HepG2 (cell line): ENCODE measurements around the gene BOD1L1. TPM values are rescaled to one million over a fixed set of nuclear protein-coding genes. Genes with fewer than 3 reads are reported as not detected.

Experiments
- ATAC-seq: fragments of 200-7000 bp; cut with Tn5 transposase; 3 replicates; pipeline ENCODE4 v1.9.1; 2020; ENCODE audit warnings: mild to moderate bottlenecking, moderate library complexity
- BruUV-seq: library from RNA; stranded (reverse); fragments of 400-500 nt; replicated peaks from 2 replicates; lab custom pipeline; 2021; lab: Mats Ljungman, UMichigan
- CTCF ChIA-PET: fragments of 300-600 bp; formaldehyde crosslinking; extraction: SDS; loops from one replicate; lab custom pipeline; 2021; ENCODE audit warnings: low total read pairs, inconsistent platforms, low intra/inter-chr PET ratio; lab: Yijun Ruan, JAX
- POLR2A ChIA-PET: fragments of 350-600 bp; sonication (Branson Sonifier 250); formaldehyde crosslinking; loops from one replicate; lab custom pipeline; 2020; ENCODE audit warnings: antibody characterized with exemption, inconsistent platforms; lab: Yijun Ruan, JAX
- DNase-seq: peaks from one replicate; pipeline ENCODE4 v3.0.0-alpha.2; 2015; ENCODE audit warnings: low spot score
- FAIRE-seq: peaks from 3 replicates; lab custom pipeline; 2011; peaks lifted over from hg19 to GRCh38; lab: Jason Lieb, UNC
- H2AFZ ChIP-seq: one replicate; pipeline ENCODE4 v1.6.1; 2011; ENCODE audit warnings: low read length, inconsistent platforms
- H3K27ac ChIP-seq: fragments of 300-600 bp; 3 replicates; pipeline ENCODE4 v1.8.0; 2011; ENCODE audit warnings: mixed run types, mild to moderate bottlenecking, mixed read lengths, low read length, inconsistent platforms; ENCODE audit not compliant: insufficient read depth; ENCODE audit errors: extremely low read length
- H3K27me3 ChIP-seq, 2 experiments: fragments of 200-600 bp in 1 of 2; 2 replicates in 1 of 2; 3 replicates in 1 of 2; pipeline versions ENCODE4 v1.6.0 to v1.8.0; 2011; ENCODE audit warnings: low read length in 2 of 2, mild to moderate bottlenecking in 2 of 2, moderate library complexity in 2 of 2, inconsistent platforms in 1 of 2; ENCODE audit not compliant: insufficient read depth in 2 of 2, control insufficient read depth in 1 of 2
- H3K36me3 ChIP-seq, 2 experiments: fragments of 200-600 bp in 1 of 2; replicated peaks in 1 of 2; 2 replicates in 1 of 2; 3 replicates in 1 of 2; pipeline versions ENCODE4 v1.5.1 to v1.8.0; 2011; ENCODE audit warnings: low read length in 2 of 2, inconsistent platforms in 1 of 2; ENCODE audit not compliant: insufficient read depth in 2 of 2, control insufficient read depth in 1 of 2
- H3K4me1 ChIP-seq: 2 replicates; pipeline ENCODE4 v1.5.1; 2012; ENCODE audit warnings: low read length, inconsistent platforms; ENCODE audit not compliant: insufficient read depth
- H3K4me2 ChIP-seq: 2 replicates; pipeline ENCODE4 v1.6.0; 2011; ENCODE audit warnings: low read depth, low read length, inconsistent platforms
- H3K4me3 ChIP-seq, 3 experiments: fragments of 200-600 bp in 1 of 3; sonication (generic), shearing (Covaris generic) in 1 of 3; replicated peaks in 1 of 3; 2 replicates each; pipeline ENCODE4 v1.5.1; 2011 to 2016; ENCODE audit warnings: low read length in 3 of 3, inconsistent platforms in 2 of 3, low read depth in 2 of 3, mild to moderate bottlenecking in 2 of 3, control low read depth in 1 of 3, mixed read lengths in 1 of 3; ENCODE audit not compliant: insufficient read depth in 1 of 3
- H3K79me2 ChIP-seq: one replicate; pipeline ENCODE4 v1.6.1; 2011; ENCODE audit warnings: low read length, inconsistent platforms; ENCODE audit not compliant: insufficient read depth
- H3K9ac ChIP-seq: 2 replicates; pipeline ENCODE4 v1.6.0; 2011; ENCODE audit warnings: mild to moderate bottlenecking, low read depth, low read length, inconsistent platforms; ENCODE audit not compliant: insufficient read depth
- H3K9me3 ChIP-seq: 2 replicates; pipeline ENCODE4 v1.5.1; 2012; ENCODE audit warnings: mild to moderate bottlenecking, low read length
- H4K20me1 ChIP-seq: 2 replicates; pipeline ENCODE4 v1.6.0; 2011; ENCODE audit warnings: inconsistent platforms, mild to moderate bottlenecking, low read length, moderate library complexity; ENCODE audit not compliant: insufficient read depth
- KDM5A ChIP-seq: fragments of 200-600 bp; sonication (generic); IDR thresholded peaks from 2 replicates; pipeline ENCODE4 v1.7.0; 2018; ENCODE audit warnings: antibody characterized with exemption, mild to moderate bottlenecking, low read length, borderline replicate concordance
- KLF9 ChIP-seq: IDR thresholded peaks from 2 replicates; pipeline ENCODE4 v1.6.1; 2016; ENCODE audit warnings: low read depth
- MIER2 ChIP-seq: IDR thresholded peaks from 2 replicates; pipeline ENCODE4 v1.6.1; 2016; ENCODE audit warnings: missing biosample characterization, missing genetic modification reagents
- ZKSCAN1 ChIP-seq: fragments of 150-350 bp; IDR thresholded peaks from 2 replicates; pipeline ENCODE4 v1.6.1; 2014; ENCODE audit warnings: low read length
- ZNF558 ChIP-seq: sonication (generic); formaldehyde crosslinking; IDR thresholded peaks from 2 replicates; pipeline ENCODE4 v1.9.0; 2022; ENCODE audit warnings: mild to moderate bottlenecking, missing genetic modification reagents, borderline replicate concordance
- WGBS: methylation state at CpG from one replicate; pipeline ENCODE4 v1.1.6; 2017; ENCODE audit warnings: low lambda C conversion rate; 5-methylcytosine and 5-hydroxymethylcytosine counted together
- in situ Hi-C: cut with HindIII; loops from 2 replicates; pipeline ENCODE4 v1.10.0; 2017; ENCODE audit warnings: low pct_unique_long_range_greater_than_20kb; ENCODE audit not compliant: extremely low pct_ligation_motif_present
- intact Hi-C: fragments of 100-400 bp; cut with micrococcal nuclease; formaldehyde crosslinking; loops from one replicate; pipeline ENCODE4 v1.10.0; 2022; ENCODE audit not compliant: unreplicated experiment
- polyA plus RNA-seq, 8 experiments: library from polyadenylated mRNA; depleted of rRNA in 3 of 8; stranded (reverse) in 7 of 8; unstranded in 1 of 8; fragments of >200 nt; fragmentation: Illumina TruSeq in 4 of 8; extraction: Trizol in 4 of 8; gene quantifications; 2 replicates each; pipeline versions ENCODE4 v1.2.1 to v1.2.3, GENCODE V29; 2011 to 2016; ENCODE audit warnings: low read depth in 4 of 8, missing spikeins in 1 of 8, mixed read lengths in 1 of 8; ENCODE audit not compliant: insufficient read depth in 1 of 8
- total RNA-seq, 5 experiments: library from RNA; depleted of rRNA; stranded (reverse); fragments of >200 nt; fragmentation: Illumina TruSeq; extraction: Trizol; gene quantifications; 2 replicates each; pipeline ENCODE4 v1.2.3, GENCODE V29; 2016; ENCODE audit warnings: low read depth in 1 of 5
- TF ChIP-seq, protein P1 (sequence below): sonication (generic); formaldehyde crosslinking; IDR thresholded peaks from 2 replicates; pipeline ENCODE4 v1.5.1; 2020; ENCODE audit warnings: missing genetic modification reagents, mild to moderate bottlenecking, borderline replicate concordance
- TF ChIP-seq, protein P2 (sequence below): sonication (generic); formaldehyde crosslinking; IDR thresholded peaks from 2 replicates; pipeline ENCODE4 v1.5.0; 2020; ENCODE audit warnings: missing genetic modification reagents, mild to moderate bottlenecking, borderline replicate concordance

The BOD1L1 gene
- total and polyA plus RNA-seq, 2 of the 13 experiments (the other 11 are each of a cell fraction or from before 2014, with no cell fraction given): 11.7 to 17.9 TPM

- TF ChIP-seq KDM5A (peak; percentile 71), KLF9 (CRISPR knock-in tag) (no peak), MIER2 (CRISPR knock-in tag) (no peak), ZKSCAN1 (peak; percentile 82; the same call in 1 of the 2 replicates), ZNF558 (CRISPR knock-in tag) (0 out of 2 replicates have a peak, but pooled peaks have one; percentile 87)
- TF ChIP-seq, protein P1, sequence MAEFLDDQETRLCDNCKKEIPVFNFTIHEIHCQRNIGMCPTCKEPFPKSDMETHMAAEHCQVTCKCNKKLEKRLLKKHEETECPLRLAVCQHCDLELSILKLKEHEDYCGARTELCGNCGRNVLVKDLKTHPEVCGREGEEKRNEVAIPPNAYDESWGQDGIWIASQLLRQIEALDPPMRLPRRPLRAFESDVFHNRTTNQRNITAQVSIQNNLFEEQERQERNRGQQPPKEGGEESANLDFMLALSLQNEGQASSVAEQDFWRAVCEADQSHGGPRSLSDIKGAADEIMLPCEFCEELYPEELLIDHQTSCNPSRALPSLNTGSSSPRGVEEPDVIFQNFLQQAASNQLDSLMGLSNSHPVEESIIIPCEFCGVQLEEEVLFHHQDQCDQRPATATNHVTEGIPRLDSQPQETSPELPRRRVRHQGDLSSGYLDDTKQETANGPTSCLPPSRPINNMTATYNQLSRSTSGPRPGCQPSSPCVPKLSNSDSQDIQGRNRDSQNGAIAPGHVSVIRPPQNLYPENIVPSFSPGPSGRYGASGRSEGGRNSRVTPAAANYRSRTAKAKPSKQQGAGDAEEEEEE (CRISPR knock-in tag): 0 out of 2 replicates have a peak, but pooled peaks have one; percentile 22
- TF ChIP-seq, protein P2, sequence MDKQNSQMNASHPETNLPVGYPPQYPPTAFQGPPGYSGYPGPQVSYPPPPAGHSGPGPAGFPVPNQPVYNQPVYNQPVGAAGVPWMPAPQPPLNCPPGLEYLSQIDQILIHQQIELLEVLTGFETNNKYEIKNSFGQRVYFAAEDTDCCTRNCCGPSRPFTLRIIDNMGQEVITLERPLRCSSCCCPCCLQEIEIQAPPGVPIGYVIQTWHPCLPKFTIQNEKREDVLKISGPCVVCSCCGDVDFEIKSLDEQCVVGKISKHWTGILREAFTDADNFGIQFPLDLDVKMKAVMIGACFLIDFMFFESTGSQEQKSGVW (CRISPR knock-in tag): 0 out of 2 replicates have a peak, but pooled peaks have one; percentile 41
- H3K9me3 ChIP-seq: no peaks in the 10 kb centered on the region
Observed at GRCh38 chr4:13627178-13627605, 333 bp downstream of the BOD1L1 start.

More at GRCh38 chr4:13627178-13627605, 333 bp downstream of the BOD1L1 start:
- Histone ChIP-seq H3K4me1 (peaks cover 22% of the 10 kb centered on the region), H3K4me2 (peak overlapping the region; percentile 90), H3K27ac (peak overlapping the region; percentile 78), H3K4me3 (peak overlapping the region; percentile 78 to 97 (median 91)), H2AFZ (no peak overlapping the region), H3K79me2 (peaks cover 30% of the 10 kb centered on the region), H3K9ac (peak overlapping the region; percentile 91), H3K27me3 (no peaks in the 10 kb centered on the region; a peak in 1 of 5 replicates), H3K36me3 (no peaks in the 10 kb centered on the region), H4K20me1 (peaks cover 4% of the 10 kb centered on the region; the same call in 1 of the 2 replicates)
- intact Hi-C loops (loop anchor here (10.0 kb wide), 1 partner anchor 1378 kb away; the partner anchor contains the start of gene CPEB2), in situ Hi-C loops (loop anchor here (25.0 kb wide), 2 partner anchors 1385 to 1535 kb away; partner anchors contain the start of gene CPEB2)
- ATAC-seq (no peak), FAIRE-seq (no peak), DNase-seq (no peak)
- no TSS peak for BruUV-seq
- WGBS: 0% methylated on average over 24 of the region's 45 CpGs
- ChIA-PET CTCF (interaction anchor here (1.3 kb wide), 1 partner anchor 28 kb away, joined by 5 read pairs; no protein-coding TSS in a partner anchor), POLR2A (interaction anchor here (0.6 to 1.1 kb wide), 4 partner anchors 9 to 1997 kb away, joined by 3 to 8 read pairs (median 3); no protein-coding TSS in a partner anchor)
